Activated gamma-delta T cell (primary cell): ENCODE measurements around the gene SEC16A.

ENCODE experiments used
- DNase-seq: peaks from one replicate; lab custom pipeline; 2025; lab: John Stamatoyannopoulos, UW

The SEC16A gene

GRCh38 chr9:136399176-136400037, 83.4 kb downstream of the SEC16A start:
- peak; percentile 41 for DNase-seq

GRCh38 chr9:136398286-136398685, 84.6 kb downstream of the SEC16A start:
- no peak for DNase-seq

GRCh38 chr9:136397643-136398042, 85.2 kb downstream of the SEC16A start:
- no peak for DNase-seq

- DNase-seq = no peak
Measured at GRCh38 chr9:136396219-136396515, 86.7 kb downstream of the SEC16A start.

- DNase-seq = no peak
Measured at GRCh38 chr9:136395345-136396218, 87.3 kb downstream of the SEC16A start.

GRCh38 chr9:136395020-136395340, 87.9 kb downstream of the SEC16A start:
- DNase-seq = no peak

- no peak for DNase-seq
Measured at GRCh38 chr9:136394312-136395019, 88.4 kb downstream of the SEC16A start.

- DNase-seq = no peak
Measured at GRCh38 chr9:136393531-136393930, 89.3 kb downstream of the SEC16A start.

GRCh38 chr9:136392538-136393449, 90.0 kb downstream of the SEC16A start:
- DNase-seq = no peak

GRCh38 chr9:136391737-136392537, 90.9 kb downstream of the SEC16A start:
- DNase-seq = no peak
